ENCODE results near the gene SUMO3. TPM values are rescaled to one million over a fixed set of nuclear protein-coding genes. Genes with fewer than 3 reads are reported as not detected.

Gene SUMO3
- total RNA-seq, 1 donor: 102 TPM

GRCh38 chr21:44846485-44847260, 28.8 kb upstream of the SUMO3 start:
- TF ChIP-seq CTCF (IDR thresholded peaks at IDR 0.05; ENCODE audit: insufficient read depth, low read depth, low read length): no peak
- peak overlapping the region; percentile 51 for H3K4me3 ChIP-seq (ENCODE audit: low read depth, low read length)
- DNase-seq (ENCODE audit: low read depth): peak; percentile 68

- peak overlapping the region; percentile 51 for H3K4me3 ChIP-seq (ENCODE audit: low read depth, low read length)
- no peak for DNase-seq (ENCODE audit: low read depth)
- no peak for TF ChIP-seq CTCF (IDR thresholded peaks at IDR 0.05; ENCODE audit: insufficient read depth, low read depth, low read length)
Observed at GRCh38 chr21:44846224-44846484, 28.3 kb upstream of the SUMO3 start.

GRCh38 chr21:44845418-44846223, 27.8 kb upstream of the SUMO3 start:
- peak; percentile 82 for DNase-seq (ENCODE audit: low read depth)
- TF ChIP-seq CTCF (IDR thresholded peaks at IDR 0.05; ENCODE audit: insufficient read depth, low read depth, low read length): peak; percentile 49
- H3K4me3 ChIP-seq (ENCODE audit: low read depth, low read length): peak overlapping the region; percentile 51

GRCh38 chr21:44844256-44844655, 26.4 kb upstream of the SUMO3 start:
- no peak for TF ChIP-seq CTCF (IDR thresholded peaks at IDR 0.05; ENCODE audit: insufficient read depth, low read depth, low read length)
- no peak for DNase-seq (ENCODE audit: low read depth)
- H3K4me3 ChIP-seq (ENCODE audit: low read depth, low read length): no peak overlapping the region

- TF ChIP-seq CTCF (IDR thresholded peaks at IDR 0.05; ENCODE audit: insufficient read depth, low read depth, low read length): no peak
- H3K4me3 ChIP-seq (ENCODE audit: low read depth, low read length): no peak overlapping the region
Observed at GRCh38 chr21:44842721-44843445, 25.0 kb upstream of the SUMO3 start.

GRCh38 chr21:44842087-44842486, 24.2 kb upstream of the SUMO3 start:
- TF ChIP-seq CTCF (IDR thresholded peaks at IDR 0.05; ENCODE audit: insufficient read depth, low read depth, low read length): no peak
- H3K4me3 ChIP-seq (ENCODE audit: low read depth, low read length): no peak overlapping the region
- DNase-seq (ENCODE audit: low read depth): no peak

More at GRCh38 chr21:44842721-44843445, 25.0 kb upstream of the SUMO3 start:
- no peak for DNase-seq (ENCODE audit: low read depth)
